ENCODE measurements around the gene CCDC178.
"Not testable (repeated sequence)": the region's sequence is repeated elsewhere in the genome, so short reads cannot be mapped to it uniquely, and the experiment has no call there.

The CCDC178 gene

GRCh38 chr18:33159151-33159550, 281.4 kb downstream of the CCDC178 start:
- Histone ChIP-seq H3K4me3 (ENCODE audit: low read depth in 1 of 2, low read length in 2 of 2) (no peak overlapping the region), H3K27ac (ENCODE audit: low read length) (no peak overlapping the region), H3K27me3 (ENCODE audit: low read depth, low read length) (no peaks in the 10 kb centered on the region), H3K9me3 (ENCODE audit: control insufficient read depth in 1 of 2, low read length in 2 of 2) (no peaks in the 10 kb centered on the region), H3K4me1 (ENCODE audit: control insufficient read depth in 1 of 2, insufficient read depth in 2 of 2, low read length in 2 of 2) (no peaks in the 10 kb centered on the region), H3K36me3 (ENCODE audit: control insufficient read depth in 1 of 2, insufficient read depth in 2 of 2, low read length in 2 of 2) (no peaks in the 10 kb centered on the region)

- H3K27me3 ChIP-seq (ENCODE audit: low read depth, low read length) = no peaks in the 10 kb centered on the region
- H3K36me3 ChIP-seq (ENCODE audit: control insufficient read depth in 1 of 2, insufficient read depth in 2 of 2, low read length in 2 of 2) = no peaks in the 10 kb centered on the region
- no peaks in the 10 kb centered on the region for H3K4me1 ChIP-seq (ENCODE audit: control insufficient read depth in 1 of 2, insufficient read depth in 2 of 2, low read length in 2 of 2)
- H3K4me3 ChIP-seq (ENCODE audit: low read depth in 1 of 2, low read length in 2 of 2) = no peak overlapping the region
- no peak overlapping the region for H3K27ac ChIP-seq (ENCODE audit: low read length)
- H3K9me3 ChIP-seq (ENCODE audit: control insufficient read depth in 1 of 2, low read length in 2 of 2) = no peaks in the 10 kb centered on the region
Measured at GRCh38 chr18:33157893-33158292, 282.6 kb downstream of the CCDC178 start.

GRCh38 chr18:33156906-33157470, 283.5 kb downstream of the CCDC178 start:
- no peaks in the 10 kb centered on the region for H3K36me3 ChIP-seq (ENCODE audit: control insufficient read depth in 1 of 2, insufficient read depth in 2 of 2, low read length in 2 of 2)
- no peaks in the 10 kb centered on the region for H3K9me3 ChIP-seq (ENCODE audit: control insufficient read depth in 1 of 2, low read length in 2 of 2)
- no peak overlapping the region for H3K4me3 ChIP-seq (ENCODE audit: low read depth in 1 of 2, low read length in 2 of 2)
- no peaks in the 10 kb centered on the region for H3K27me3 ChIP-seq (ENCODE audit: low read depth, low read length)
- no peak overlapping the region for H3K27ac ChIP-seq (ENCODE audit: low read length)
- H3K4me1 ChIP-seq (ENCODE audit: control insufficient read depth in 1 of 2, insufficient read depth in 2 of 2, low read length in 2 of 2) = no peaks in the 10 kb centered on the region

- H3K4me1 ChIP-seq (ENCODE audit: control insufficient read depth in 1 of 2, insufficient read depth in 2 of 2, low read length in 2 of 2) = no peaks in the 10 kb centered on the region
- no peaks in the 10 kb centered on the region for H3K36me3 ChIP-seq (ENCODE audit: control insufficient read depth in 1 of 2, insufficient read depth in 2 of 2, low read length in 2 of 2)
- no peaks in the 10 kb centered on the region for H3K27me3 ChIP-seq (ENCODE audit: low read depth, low read length)
- no peaks in the 10 kb centered on the region for H3K9me3 ChIP-seq (ENCODE audit: control insufficient read depth in 1 of 2, low read length in 2 of 2)
- no peak overlapping the region for H3K4me3 ChIP-seq (ENCODE audit: low read depth in 1 of 2, low read length in 2 of 2)
- no peak overlapping the region for H3K27ac ChIP-seq (ENCODE audit: low read length)
Measured at GRCh38 chr18:33154049-33154448, 286.5 kb downstream of the CCDC178 start.

GRCh38 chr18:33152376-33152775, 288.1 kb downstream of the CCDC178 start:
- H3K27me3 ChIP-seq (ENCODE audit: low read depth, low read length) = no peaks in the 10 kb centered on the region
- H3K27ac ChIP-seq (ENCODE audit: low read length) = no peak overlapping the region
- no peaks in the 10 kb centered on the region for H3K36me3 ChIP-seq (ENCODE audit: control insufficient read depth in 1 of 2, insufficient read depth in 2 of 2, low read length in 2 of 2)
- no peaks in the 10 kb centered on the region for H3K4me1 ChIP-seq (ENCODE audit: control insufficient read depth in 1 of 2, insufficient read depth in 2 of 2, low read length in 2 of 2)
- no peak overlapping the region for H3K4me3 ChIP-seq (ENCODE audit: low read depth in 1 of 2, low read length in 2 of 2)
- no peaks in the 10 kb centered on the region for H3K9me3 ChIP-seq (ENCODE audit: control insufficient read depth in 1 of 2, low read length in 2 of 2)

GRCh38 chr18:33147811-33148210, 292.7 kb downstream of the CCDC178 start:
- H3K27ac ChIP-seq (ENCODE audit: low read length); H3K4me1 ChIP-seq (ENCODE audit: control insufficient read depth in 1 of 2, insufficient read depth in 2 of 2, low read length in 2 of 2); H3K4me3 ChIP-seq (ENCODE audit: low read depth in 1 of 2, low read length in 2 of 2); H3K9me3 ChIP-seq (ENCODE audit: control insufficient read depth in 1 of 2, low read length in 2 of 2); H3K27me3 ChIP-seq (ENCODE audit: low read depth, low read length); H3K36me3 ChIP-seq (ENCODE audit: control insufficient read depth in 1 of 2, insufficient read depth in 2 of 2, low read length in 2 of 2): not testable (repeated sequence)

GRCh38 chr18:33146014-33146413, 294.5 kb downstream of the CCDC178 start:
- Histone ChIP-seq H3K4me1 (ENCODE audit: control insufficient read depth in 1 of 2, insufficient read depth in 2 of 2, low read length in 2 of 2) (no peaks in the 10 kb centered on the region), H3K9me3 (ENCODE audit: control insufficient read depth in 1 of 2, low read length in 2 of 2) (no peaks in the 10 kb centered on the region), H3K27me3 (ENCODE audit: low read depth, low read length) (no peaks in the 10 kb centered on the region), H3K36me3 (ENCODE audit: control insufficient read depth in 1 of 2, insufficient read depth in 2 of 2, low read length in 2 of 2) (no peaks in the 10 kb centered on the region), H3K4me3 (ENCODE audit: low read depth in 1 of 2, low read length in 2 of 2) (no peak overlapping the region), H3K27ac (ENCODE audit: low read length) (no peak overlapping the region)

GRCh38 chr18:33135951-33136660, 304.4 kb downstream of the CCDC178 start:
- Histone ChIP-seq H3K4me1 (ENCODE audit: control insufficient read depth in 1 of 2, insufficient read depth in 2 of 2, low read length in 2 of 2) (no peaks in the 10 kb centered on the region), H3K4me3 (ENCODE audit: low read depth in 1 of 2, low read length in 2 of 2) (no peak overlapping the region), H3K27me3 (ENCODE audit: low read depth, low read length) (no peaks in the 10 kb centered on the region), H3K36me3 (ENCODE audit: control insufficient read depth in 1 of 2, insufficient read depth in 2 of 2, low read length in 2 of 2) (no peaks in the 10 kb centered on the region), H3K9me3 (ENCODE audit: control insufficient read depth in 1 of 2, low read length in 2 of 2) (peaks cover 0 to 10% of the 10 kb centered on the region in 2 donors), H3K27ac (ENCODE audit: low read length) (no peak overlapping the region)

- no peak overlapping the region for H3K4me3 ChIP-seq (ENCODE audit: low read depth in 1 of 2, low read length in 2 of 2)
- H3K27ac ChIP-seq (ENCODE audit: low read length) = no peak overlapping the region
- H3K36me3 ChIP-seq (ENCODE audit: control insufficient read depth in 1 of 2, insufficient read depth in 2 of 2, low read length in 2 of 2) = no peaks in the 10 kb centered on the region
- H3K4me1 ChIP-seq (ENCODE audit: control insufficient read depth in 1 of 2, insufficient read depth in 2 of 2, low read length in 2 of 2) = no peaks in the 10 kb centered on the region
- no peaks in the 10 kb centered on the region for H3K27me3 ChIP-seq (ENCODE audit: low read depth, low read length)
- H3K9me3 ChIP-seq (ENCODE audit: control insufficient read depth in 1 of 2, low read length in 2 of 2) = no peaks in the 10 kb centered on the region
Measured at GRCh38 chr18:33132657-33133056, 307.9 kb downstream of the CCDC178 start.

GRCh38 chr18:33128581-33128980, 311.9 kb downstream of the CCDC178 start:
- Histone ChIP-seq H3K9me3 (ENCODE audit: control insufficient read depth in 1 of 2, low read length in 2 of 2) (no peaks in the 10 kb centered on the region), H3K27me3 (ENCODE audit: low read depth, low read length) (no peaks in the 10 kb centered on the region), H3K4me3 (ENCODE audit: low read depth in 1 of 2, low read length in 2 of 2) (no peak overlapping the region), H3K27ac (ENCODE audit: low read length) (no peak overlapping the region), H3K36me3 (ENCODE audit: control insufficient read depth in 1 of 2, insufficient read depth in 2 of 2, low read length in 2 of 2) (no peaks in the 10 kb centered on the region), H3K4me1 (ENCODE audit: control insufficient read depth in 1 of 2, insufficient read depth in 2 of 2, low read length in 2 of 2) (no peaks in the 10 kb centered on the region)

- H3K36me3 ChIP-seq (ENCODE audit: control insufficient read depth in 1 of 2, insufficient read depth in 2 of 2, low read length in 2 of 2) = no peaks in the 10 kb centered on the region
- H3K4me1 ChIP-seq (ENCODE audit: control insufficient read depth in 1 of 2, insufficient read depth in 2 of 2, low read length in 2 of 2) = no peaks in the 10 kb centered on the region
- no peaks in the 10 kb centered on the region for H3K27me3 ChIP-seq (ENCODE audit: low read depth, low read length)
- H3K4me3 ChIP-seq (ENCODE audit: low read depth in 1 of 2, low read length in 2 of 2) = no peak overlapping the region
- no peak overlapping the region for H3K27ac ChIP-seq (ENCODE audit: low read length)
- H3K9me3 ChIP-seq (ENCODE audit: control insufficient read depth in 1 of 2, low read length in 2 of 2) = no peaks in the 10 kb centered on the region
Measured at GRCh38 chr18:33123862-33124518, 316.5 kb downstream of the CCDC178 start.
